Esophagus squamous epithelium (tissue), 5 donors: ENCODE measurements around the gene VIPR2. TPM values are rescaled to one million over a fixed set of nuclear protein-coding genes. Genes with fewer than 3 reads are reported as not detected.

Experiments used
- DNase-seq: peaks from one replicate; lab custom pipeline; 2025; lab: John Stamatoyannopoulos, UW
- H3K27ac ChIP-seq, 4 donors: fragments of 200-600 bp; sonication (generic); one replicate each; pipeline ENCODE4 v1.5.1; 2016 to 2019; ENCODE audit warnings: mild to moderate bottlenecking in 1 of 4
- H3K27me3 ChIP-seq, 4 donors: fragments of 200-600 bp; sonication (generic); 1 replicate in 3 of 4; 2 replicates in 1 of 4; pipeline versions ENCODE4 v1.5.1 to v1.6.0; 2017 to 2021; ENCODE audit warnings: antibody characterized with exemption in 1 of 4
- H3K36me3 ChIP-seq, 3 donors: fragments of 200-600 bp; sonication (generic); one replicate each; pipeline ENCODE4 v1.5.1; 2016 to 2019
- H3K4me1 ChIP-seq, 3 donors: fragments of 200-600 bp; sonication (generic); one replicate each; pipeline ENCODE4 v1.5.1; 2017 to 2019
- H3K4me3 ChIP-seq, 4 donors: fragments of 200-600 bp; sonication (generic); 1 replicate in 3 of 4; 2 replicates in 1 of 4; pipeline ENCODE4 v1.5.1; 2016 to 2019; ENCODE audit warnings: mild to moderate bottlenecking in 2 of 4, moderate library complexity in 1 of 4
- H3K9me3 ChIP-seq, 3 donors: fragments of 200-600 bp; sonication (generic); one replicate each; pipeline ENCODE4 v1.5.1; 2016 to 2019
- CTCF ChIP-seq, 6 experiments: fragments of 450-650 bp in 4 of 6; fragments of 200-600 bp in 2 of 6; sonication (generic) in 2 of 6; IDR thresholded peaks; one replicate each; pipeline ENCODE4 v1.5.1; 2016 to 2019; ENCODE audit warnings: antibody characterized with exemption in 6 of 6, mild to moderate bottlenecking in 4 of 6, moderate library complexity in 4 of 6
- POLR2A ChIP-seq, 4 donors: fragments of 450-650 bp; IDR thresholded peaks; one replicate each; pipeline ENCODE4 v1.6.1; 2017; ENCODE audit warnings: antibody characterized with exemption in 4 of 4, mild to moderate bottlenecking in 4 of 4, moderate library complexity in 3 of 4
- WGBS, 2 donors: methylation state at CpG; one replicate each; pipeline ENCODE4 v1.1.5; 2018; 5-methylcytosine and 5-hydroxymethylcytosine counted together
- intact Hi-C: fragments of 100-400 bp; cut with DNase I; formaldehyde crosslinking; loops from one replicate; pipeline ENCODE4 v1.15.0; 2022
- total RNA-seq, 4 donors: library from RNA; depleted of rRNA; stranded (reverse); fragments of >200 nt; gene quantifications; one replicate each; pipeline ENCODE4 v1.1.0, GENCODE V29; 2016
- donor health status: DM: yes; HTN: yes; CAD: no.

Gene VIPR2
- total RNA-seq, 4 donors from 2014 or later = 0.18 to 2.1 (median 0.40) TPM

- Histone ChIP-seq H3K27me3 (peaks cover 0 to 67% (median 7%) of the 10 kb centered on the region in 4 donors), H3K27ac (no peak overlapping the region)
- no peak for DNase-seq
Observed at GRCh38 chr7:159142199-159142598, 2.5 kb downstream of the VIPR2 start.

GRCh38 chr7:159141660-159142059 lies 3.0 kb downstream of the VIPR2 start:
- H3K4me1 ChIP-seq = peaks cover 0 to 27% (median 12%) of the 10 kb centered on the region in 3 donors
- TF ChIP-seq CTCF (IDR thresholded peaks at IDR 0.05) (no peak), POLR2A (IDR thresholded peaks at IDR 0.05) (no peak)
- no peaks in the 10 kb centered on the region for H3K9me3 ChIP-seq
- H3K27me3 ChIP-seq = peaks cover 0 to 69% (median 7%) of the 10 kb centered on the region in 4 donors
- H3K36me3 ChIP-seq = no peaks in the 10 kb centered on the region
- H3K27ac ChIP-seq = no peak overlapping the region
- WGBS, 2 donors = 65 to 84% methylated on average over 6 of the region's 6 CpGs
- H3K4me3 ChIP-seq = no peak overlapping the region
- no peak for DNase-seq
- intact Hi-C loops = no loop called here

More at GRCh38 chr7:159142199-159142598, 2.5 kb downstream of the VIPR2 start:
- Histone ChIP-seq H3K4me3 (no peak overlapping the region), H3K9me3 (no peaks in the 10 kb centered on the region), H3K4me1 (peaks cover 0 to 27% (median 12%) of the 10 kb centered on the region in 3 donors), H3K36me3 (no peaks in the 10 kb centered on the region)
- no peak for TF ChIP-seq POLR2A (IDR thresholded peaks at IDR 0.05)
- TF ChIP-seq CTCF (IDR thresholded peaks at IDR 0.05) = no peak
- WGBS, 2 donors = 83 to 86% methylated on average over 5 of the region's 5 CpGs
- intact Hi-C loops = no loop called here

GRCh38 chr7:159141167-159141566 lies 3.5 kb downstream of the VIPR2 start:
- WGBS, 2 donors = 88 to 89% methylated on average over 11 to 13 of the region's 14 CpGs
- H3K27me3 ChIP-seq = peaks cover 0 to 72% (median 7%) of the 10 kb centered on the region in 4 donors
- H3K4me3 ChIP-seq = no peak overlapping the region
- no peaks in the 10 kb centered on the region for H3K36me3 ChIP-seq
- intact Hi-C loops = no loop called here
- H3K9me3 ChIP-seq = no peaks in the 10 kb centered on the region
- H3K27ac ChIP-seq = no peak overlapping the region
- TF ChIP-seq POLR2A (IDR thresholded peaks at IDR 0.05) = no peak
- no peak for TF ChIP-seq CTCF (IDR thresholded peaks at IDR 0.05)
- DNase-seq = no peak
- peaks cover 0 to 27% (median 12%) of the 10 kb centered on the region in 3 donors for H3K4me1 ChIP-seq

GRCh38 chr7:159140170-159140910 lies 4.3 kb downstream of the VIPR2 start:
- H3K27me3 ChIP-seq = peaks cover 0 to 63% (median 7%) of the 10 kb centered on the region in 4 donors

More at GRCh38 chr7:159140170-159140910, 4.3 kb downstream of the VIPR2 start:
- H3K4me1 ChIP-seq = peaks cover 0 to 23% (median 12%) of the 10 kb centered on the region in 3 donors
- no peak overlapping the region for H3K27ac ChIP-seq
- TF ChIP-seq CTCF (IDR thresholded peaks at IDR 0.05) (no peak), POLR2A (IDR thresholded peaks at IDR 0.05) (no peak)
- no peak overlapping the region for H3K4me3 ChIP-seq
- H3K9me3 ChIP-seq = no peaks in the 10 kb centered on the region
- 85 to 87% methylated on average over 19 to 23 of the region's 23 CpGs for WGBS, 2 donors
- H3K36me3 ChIP-seq = no peaks in the 10 kb centered on the region
- intact Hi-C loops = no loop called here
- DNase-seq = no peak
